ENCODE data around the gene UBA6. TPM values are rescaled to one million over a fixed set of nuclear protein-coding genes. Genes with fewer than 3 reads are reported as not detected.
"Not testable (repeated sequence)": the region's sequence is repeated elsewhere in the genome, so short reads cannot be mapped to it uniquely, and the experiment has no call there.

UBA6 gene
- 61.2 and 64.7 TPM in 2 replicates for total RNA-seq (2014; rRNA removed; shearing (Covaris generic))
- polyA plus RNA-seq (2014; cell fraction: nucleus; rRNA removed) = 17.1 and 26.4 TPM in 2 replicates

- peak; percentile 93 for DNase-seq (ENCODE audit: extremely low read depth, low read depth)
Observed at GRCh38 chr4:67700738-67701516, at the start of gene UBA6. Gene UBA6, minus strand, starts transcription at chr4:67701155. Its CDS starts 36 bp downstream, at chr4:67701119.

GRCh38 chr4:67750691-67751090 is 49.7 kb upstream of the UBA6 start:
- no peak for DNase-seq (ENCODE audit: extremely low read depth, low read depth)

- no peak for DNase-seq (ENCODE audit: extremely low read depth, low read depth)
Observed at GRCh38 chr4:67749286-67749685, 48.3 kb upstream of the UBA6 start.

GRCh38 chr4:67746797-67747495 is 46.0 kb upstream of the UBA6 start:
- DNase-seq (ENCODE audit: extremely low read depth, low read depth) = no peak

- no peak for DNase-seq (ENCODE audit: extremely low read depth, low read depth)
Observed at GRCh38 chr4:67744561-67745283, 43.8 kb upstream of the UBA6 start.

GRCh38 chr4:67743194-67743593 is 42.2 kb upstream of the UBA6 start:
- no peak for DNase-seq (ENCODE audit: extremely low read depth, low read depth)

- no peak for DNase-seq (ENCODE audit: extremely low read depth, low read depth)
Observed at GRCh38 chr4:67736262-67736661, 35.3 kb upstream of the UBA6 start.

- DNase-seq (ENCODE audit: extremely low read depth, low read depth) = no peak
Observed at GRCh38 chr4:67735325-67735724, 34.4 kb upstream of the UBA6 start.

- DNase-seq (ENCODE audit: extremely low read depth, low read depth) = not testable (repeated sequence)
Observed at GRCh38 chr4:67730511-67730910, 29.6 kb upstream of the UBA6 start.

GRCh38 chr4:67727124-67727850 is 26.3 kb upstream of the UBA6 start:
- no peak for DNase-seq (ENCODE audit: extremely low read depth, low read depth)

GRCh38 chr4:67725981-67726380 is 25.0 kb upstream of the UBA6 start:
- no peak for DNase-seq (ENCODE audit: extremely low read depth, low read depth)

- no peak for DNase-seq (ENCODE audit: extremely low read depth, low read depth)
Observed at GRCh38 chr4:67725132-67725531, 24.2 kb upstream of the UBA6 start.

- no peak for DNase-seq (ENCODE audit: extremely low read depth, low read depth)
Observed at GRCh38 chr4:67723949-67724348, 23.0 kb upstream of the UBA6 start.

- DNase-seq (ENCODE audit: extremely low read depth, low read depth) = no peak
Observed at GRCh38 chr4:67723341-67723740, 22.4 kb upstream of the UBA6 start.

GRCh38 chr4:67721770-67722597 is 21.0 kb upstream of the UBA6 start:
- DNase-seq (ENCODE audit: extremely low read depth, low read depth) = no peak

- no peak for DNase-seq (ENCODE audit: extremely low read depth, low read depth)
Observed at GRCh38 chr4:67721315-67721769, 20.4 kb upstream of the UBA6 start.

GRCh38 chr4:67719953-67720617 is 19.1 kb upstream of the UBA6 start:
- no peak for DNase-seq (ENCODE audit: extremely low read depth, low read depth)

- no peak for DNase-seq (ENCODE audit: extremely low read depth, low read depth)
Observed at GRCh38 chr4:67718848-67719247, 17.9 kb upstream of the UBA6 start.

GRCh38 chr4:67717586-67717985 is 16.6 kb upstream of the UBA6 start:
- no peak for DNase-seq (ENCODE audit: extremely low read depth, low read depth)

All from NCI-H460 (cell line).